ENCODE measurements around the gene DBP.

Gene DBP

GRCh38 chr19:48638831-48639381, 1.7 kb upstream of the DBP start:
- peak overlapping the region; percentile 40 for H3K9ac ChIP-seq (ENCODE audit: low read length)
- H3K36me3 ChIP-seq (ENCODE audit: control insufficient read depth, insufficient read depth, low read length) = no peaks in the 10 kb centered on the region
- peaks cover 21% of the 10 kb centered on the region for H3K27me3 ChIP-seq (ENCODE audit: control insufficient read depth, insufficient read depth, low read length)
- no peaks in the 10 kb centered on the region for H3K9me3 ChIP-seq (ENCODE audit: control insufficient read depth, insufficient read depth, low read depth, low read length)
- peak overlapping the region; percentile 54 for H3K4me3 ChIP-seq (ENCODE audit: low read depth, low read length)
- no peak overlapping the region for H3K27ac ChIP-seq (ENCODE audit: low read depth, low read length)
- peaks cover 39% of the 10 kb centered on the region for H3K4me1 ChIP-seq (ENCODE audit: control insufficient read depth, insufficient read depth, low read length)

DNA sequence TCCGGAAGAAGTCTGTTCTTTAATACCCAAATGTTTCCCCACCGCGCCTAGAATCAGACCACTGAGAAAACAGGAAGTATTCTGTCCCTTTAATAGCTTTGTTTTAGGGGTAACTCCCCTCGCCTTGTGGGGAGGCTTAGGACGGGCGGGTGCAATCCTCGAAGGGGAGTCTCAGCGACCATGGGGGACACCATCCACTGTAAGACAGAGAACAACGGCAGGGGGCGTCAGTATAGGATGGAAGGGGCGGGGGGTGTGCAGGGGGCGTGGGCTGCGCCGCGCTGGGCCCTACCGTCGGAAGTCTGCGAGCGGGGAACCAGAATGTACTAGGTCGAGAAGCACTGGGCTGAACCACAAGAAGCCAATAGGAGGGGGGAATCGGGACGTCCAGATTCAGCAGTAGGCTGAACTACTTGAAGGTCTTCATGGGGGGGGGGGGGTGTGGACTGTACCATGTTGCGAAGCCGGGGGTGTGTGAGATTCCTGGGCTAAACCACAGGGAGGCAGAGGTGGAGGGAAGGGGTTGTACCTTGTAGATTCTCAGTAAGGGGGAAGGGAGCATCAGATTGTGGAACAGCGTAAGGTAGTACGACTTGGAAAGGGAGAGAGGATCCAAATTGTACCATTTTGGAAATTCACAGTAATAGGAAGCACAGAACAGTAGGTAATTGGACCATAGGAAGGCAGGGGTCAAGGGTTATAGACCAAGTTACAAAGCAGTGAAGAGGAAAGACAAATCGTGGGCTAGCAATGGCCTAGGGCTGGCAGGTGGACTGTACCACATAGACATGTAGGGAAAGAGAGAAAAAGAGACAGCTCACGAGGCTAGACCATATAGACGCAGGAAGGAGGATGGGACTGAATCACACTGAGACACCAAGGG, 1.0 kb upstream of the DBP start:
- H3K27ac ChIP-seq (ENCODE audit: low read depth, low read length) = peak overlapping the region; percentile 76
- H3K9ac ChIP-seq (ENCODE audit: low read length) = peak overlapping the region; percentile 62
- H3K4me3 ChIP-seq (ENCODE audit: low read depth, low read length) = peak overlapping the region; percentile 61
- H3K4me1 ChIP-seq (ENCODE audit: control insufficient read depth, insufficient read depth, low read length) = peaks cover 47% of the 10 kb centered on the region
- H3K27me3 ChIP-seq (ENCODE audit: control insufficient read depth, insufficient read depth, low read length) = peaks cover 21% of the 10 kb centered on the region
- H3K36me3 ChIP-seq (ENCODE audit: control insufficient read depth, insufficient read depth, low read length) = no peaks in the 10 kb centered on the region
- H3K9me3 ChIP-seq (ENCODE audit: control insufficient read depth, insufficient read depth, low read depth, low read length) = no peaks in the 10 kb centered on the region

DNA sequence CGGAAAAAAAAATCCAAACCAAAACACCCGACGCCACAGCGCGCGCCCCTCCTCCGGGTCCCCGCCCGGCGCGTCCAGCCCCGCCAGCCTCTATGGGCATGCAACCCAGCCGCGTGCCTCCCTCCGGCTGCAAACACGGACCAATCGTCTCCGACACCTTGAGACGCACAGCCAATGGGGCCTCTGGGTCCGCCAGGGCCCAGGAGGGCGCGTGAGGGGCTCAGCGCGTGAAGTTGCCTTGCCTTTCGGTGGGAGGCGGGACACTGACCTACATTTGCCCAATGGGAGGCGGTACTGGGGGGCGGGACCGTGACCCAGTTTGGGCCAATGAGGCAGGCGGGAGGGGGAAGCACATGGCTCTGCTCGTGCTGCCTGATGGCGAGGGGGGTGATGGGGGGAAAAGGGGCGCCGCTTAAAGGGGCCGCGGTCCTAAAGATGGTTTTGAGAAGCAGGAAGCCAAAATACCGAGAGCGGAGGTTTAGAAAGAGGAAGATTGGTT, 319 bp upstream of the DBP start:
- peak overlapping the region; percentile 62 for H3K9ac ChIP-seq (ENCODE audit: low read length)
- H3K27ac ChIP-seq (ENCODE audit: low read depth, low read length) = peak overlapping the region; percentile 76
- H3K4me1 ChIP-seq (ENCODE audit: control insufficient read depth, insufficient read depth, low read length) = peaks cover 52% of the 10 kb centered on the region

DNA sequence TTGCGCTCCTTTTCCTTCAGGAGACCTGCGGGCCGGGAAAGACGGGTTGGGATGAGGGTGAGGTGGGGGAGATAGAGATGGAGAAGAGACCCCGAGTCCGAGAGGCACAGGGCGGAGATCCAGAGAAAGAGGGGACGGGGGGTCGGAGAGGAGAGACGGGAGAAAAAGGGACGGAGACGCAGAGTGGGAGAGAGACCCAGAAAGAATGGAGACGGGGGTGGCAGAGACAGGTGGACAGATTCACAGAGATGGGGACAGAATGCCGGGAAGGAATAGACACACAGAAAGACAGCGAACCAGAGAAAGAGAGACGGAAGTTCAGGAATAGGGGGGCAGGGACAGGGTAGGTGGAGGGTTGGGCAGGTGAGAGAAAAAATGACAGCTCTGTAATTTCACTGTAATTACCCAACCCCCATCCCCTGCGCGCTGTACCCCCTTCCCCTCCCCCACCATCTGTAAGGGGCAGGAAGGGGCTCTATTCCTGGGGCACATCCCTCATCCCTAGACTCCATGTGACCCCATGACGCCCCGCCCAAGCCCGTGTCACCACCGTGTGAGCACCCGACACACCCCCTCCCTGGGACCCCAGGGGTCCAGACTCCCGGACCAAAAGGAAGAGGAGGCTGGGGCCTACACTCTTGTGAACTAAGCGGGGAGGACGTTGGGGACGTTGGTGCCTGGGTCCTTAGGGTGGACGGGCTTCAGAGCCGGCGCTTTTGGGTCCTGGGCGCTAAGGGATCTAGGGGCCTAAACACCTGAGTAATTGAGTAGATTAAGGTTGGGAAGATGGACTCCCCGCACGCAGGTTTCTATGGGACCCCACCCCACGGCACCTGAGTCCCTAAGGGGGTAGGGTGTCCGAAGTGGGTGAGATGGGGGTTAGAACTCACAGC, 967 bp downstream of the DBP start:
- H3K27ac ChIP-seq (ENCODE audit: low read depth, low read length) = no peak overlapping the region
- H3K27me3 ChIP-seq (ENCODE audit: control insufficient read depth, insufficient read depth, low read length) = peaks cover 21% of the 10 kb centered on the region
- H3K36me3 ChIP-seq (ENCODE audit: control insufficient read depth, insufficient read depth, low read length) = no peaks in the 10 kb centered on the region
- peaks cover 56% of the 10 kb centered on the region for H3K4me1 ChIP-seq (ENCODE audit: control insufficient read depth, insufficient read depth, low read length)
- no peak overlapping the region for H3K9ac ChIP-seq (ENCODE audit: low read length)
- H3K4me3 ChIP-seq (ENCODE audit: low read depth, low read length) = peak overlapping the region; percentile 68
- H3K9me3 ChIP-seq (ENCODE audit: control insufficient read depth, insufficient read depth, low read depth, low read length) = no peaks in the 10 kb centered on the region

More for the DNA sequence above, 319 bp upstream of the DBP start:
- Histone ChIP-seq H3K36me3 (ENCODE audit: control insufficient read depth, insufficient read depth, low read length) (no peaks in the 10 kb centered on the region), H3K27me3 (ENCODE audit: control insufficient read depth, insufficient read depth, low read length) (peaks cover 21% of the 10 kb centered on the region), H3K4me3 (ENCODE audit: low read depth, low read length) (peak overlapping the region; percentile 68), H3K9me3 (ENCODE audit: control insufficient read depth, insufficient read depth, low read depth, low read length) (no peaks in the 10 kb centered on the region)

DNA sequence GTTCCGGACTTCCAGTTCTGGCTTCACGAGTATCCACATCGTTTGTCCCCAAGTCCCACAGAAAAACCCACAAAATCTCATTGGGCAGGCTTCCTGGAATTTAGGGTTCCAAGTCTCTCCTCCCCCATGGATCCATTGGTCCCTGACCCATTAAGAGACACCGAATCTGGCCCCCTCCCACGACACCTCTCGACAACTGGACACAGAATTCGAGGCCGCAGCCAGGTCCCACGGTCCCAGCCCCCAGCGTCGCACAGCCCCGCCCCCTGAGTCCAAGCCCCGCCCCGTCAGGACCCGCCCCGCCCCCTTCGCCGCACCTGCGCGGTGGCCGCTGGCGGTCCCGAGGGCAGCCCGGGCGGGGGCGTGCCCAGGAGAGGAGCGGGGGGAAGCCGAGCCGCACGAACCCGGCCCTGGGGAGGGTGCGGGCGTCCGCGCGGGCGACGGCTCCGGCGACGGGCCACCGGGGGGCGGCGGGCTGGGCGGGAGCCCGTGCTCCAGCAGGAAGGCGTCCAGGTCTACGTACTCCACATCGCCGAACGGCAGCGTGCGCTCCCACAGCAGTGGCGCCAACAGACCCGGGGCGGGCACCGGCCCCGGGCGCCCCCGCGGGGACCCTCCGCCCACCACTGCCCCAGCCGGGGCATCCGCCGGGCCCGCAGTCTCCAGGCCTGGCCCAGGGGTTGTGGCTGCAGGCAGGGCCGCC, 1.8 kb downstream of the DBP start:
- H3K9me3 ChIP-seq (ENCODE audit: control insufficient read depth, insufficient read depth, low read depth, low read length) = no peaks in the 10 kb centered on the region
- no peak overlapping the region for H3K27ac ChIP-seq (ENCODE audit: low read depth, low read length)
- H3K4me3 ChIP-seq (ENCODE audit: low read depth, low read length) = peak overlapping the region; percentile 68
- H3K27me3 ChIP-seq (ENCODE audit: control insufficient read depth, insufficient read depth, low read length) = peaks cover 21% of the 10 kb centered on the region
- no peak overlapping the region for H3K9ac ChIP-seq (ENCODE audit: low read length)
- H3K4me1 ChIP-seq (ENCODE audit: control insufficient read depth, insufficient read depth, low read length) = peaks cover 60% of the 10 kb centered on the region
- H3K36me3 ChIP-seq (ENCODE audit: control insufficient read depth, insufficient read depth, low read length) = no peaks in the 10 kb centered on the region

DNA sequence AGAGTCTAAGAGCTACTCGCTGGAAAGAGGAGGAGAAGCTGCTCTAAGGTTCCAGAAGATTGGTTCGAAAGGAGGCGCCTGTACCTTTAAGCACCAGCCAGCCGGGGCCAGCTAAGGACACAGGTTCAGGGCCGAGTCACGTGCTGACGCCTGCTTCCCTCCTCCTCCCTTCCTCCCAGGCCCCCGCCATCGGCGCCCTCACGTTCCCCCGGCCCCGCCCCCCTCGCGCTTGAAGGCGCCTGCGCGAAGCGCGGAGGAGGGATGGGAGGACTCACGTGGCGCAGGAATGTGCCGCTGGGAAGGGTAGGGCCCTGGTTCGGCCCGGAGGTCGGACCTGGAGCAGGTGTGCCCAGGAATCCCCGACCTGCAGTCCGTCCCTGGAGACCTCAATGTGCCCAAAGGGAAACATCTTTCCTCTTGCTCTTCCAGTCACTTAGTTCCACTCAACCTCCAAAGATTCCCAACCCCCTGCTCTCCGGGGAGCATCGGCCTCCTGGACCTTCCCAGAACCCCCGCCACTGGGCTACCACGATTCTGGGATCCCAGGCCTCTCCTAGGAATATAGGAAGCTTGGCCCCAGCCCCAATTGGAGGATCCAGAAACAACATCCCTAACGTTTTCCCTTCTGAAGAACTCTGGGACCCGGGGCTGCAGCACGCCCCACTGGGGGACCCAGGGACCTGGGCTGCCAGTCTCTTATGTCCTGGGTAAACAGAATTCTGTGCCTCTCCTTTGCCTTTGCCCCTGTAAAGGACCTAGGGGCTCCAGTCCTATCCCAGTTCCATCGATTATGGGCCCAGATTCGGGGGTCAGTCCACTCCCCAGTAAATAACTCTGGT, 2.5 kb downstream of the DBP start:
- H3K4me1 ChIP-seq (ENCODE audit: control insufficient read depth, insufficient read depth, low read length) = peaks cover 55% of the 10 kb centered on the region

GRCh38 chr19:48634036-48634342, 3.2 kb downstream of the DBP start:
- H3K36me3 ChIP-seq (ENCODE audit: control insufficient read depth, insufficient read depth, low read length) = no peaks in the 10 kb centered on the region
- H3K27me3 ChIP-seq (ENCODE audit: control insufficient read depth, insufficient read depth, low read length) = peaks cover 17% of the 10 kb centered on the region
- H3K4me3 ChIP-seq (ENCODE audit: low read depth, low read length) = peak overlapping the region; percentile 34
- no peak overlapping the region for H3K27ac ChIP-seq (ENCODE audit: low read depth, low read length)
- peaks cover 52% of the 10 kb centered on the region for H3K4me1 ChIP-seq (ENCODE audit: control insufficient read depth, insufficient read depth, low read length)
- no peaks in the 10 kb centered on the region for H3K9me3 ChIP-seq (ENCODE audit: control insufficient read depth, insufficient read depth, low read depth, low read length)
- H3K9ac ChIP-seq (ENCODE audit: low read length) = no peak overlapping the region

More for the DNA sequence above, 2.5 kb downstream of the DBP start:
- Histone ChIP-seq H3K27ac (ENCODE audit: low read depth, low read length) (no peak overlapping the region), H3K36me3 (ENCODE audit: control insufficient read depth, insufficient read depth, low read length) (no peaks in the 10 kb centered on the region), H3K27me3 (ENCODE audit: control insufficient read depth, insufficient read depth, low read length) (peaks cover 17% of the 10 kb centered on the region), H3K4me3 (ENCODE audit: low read depth, low read length) (peak overlapping the region; percentile 44), H3K9ac (ENCODE audit: low read length) (no peak overlapping the region), H3K9me3 (ENCODE audit: control insufficient read depth, insufficient read depth, low read depth, low read length) (no peaks in the 10 kb centered on the region)

DNA sequence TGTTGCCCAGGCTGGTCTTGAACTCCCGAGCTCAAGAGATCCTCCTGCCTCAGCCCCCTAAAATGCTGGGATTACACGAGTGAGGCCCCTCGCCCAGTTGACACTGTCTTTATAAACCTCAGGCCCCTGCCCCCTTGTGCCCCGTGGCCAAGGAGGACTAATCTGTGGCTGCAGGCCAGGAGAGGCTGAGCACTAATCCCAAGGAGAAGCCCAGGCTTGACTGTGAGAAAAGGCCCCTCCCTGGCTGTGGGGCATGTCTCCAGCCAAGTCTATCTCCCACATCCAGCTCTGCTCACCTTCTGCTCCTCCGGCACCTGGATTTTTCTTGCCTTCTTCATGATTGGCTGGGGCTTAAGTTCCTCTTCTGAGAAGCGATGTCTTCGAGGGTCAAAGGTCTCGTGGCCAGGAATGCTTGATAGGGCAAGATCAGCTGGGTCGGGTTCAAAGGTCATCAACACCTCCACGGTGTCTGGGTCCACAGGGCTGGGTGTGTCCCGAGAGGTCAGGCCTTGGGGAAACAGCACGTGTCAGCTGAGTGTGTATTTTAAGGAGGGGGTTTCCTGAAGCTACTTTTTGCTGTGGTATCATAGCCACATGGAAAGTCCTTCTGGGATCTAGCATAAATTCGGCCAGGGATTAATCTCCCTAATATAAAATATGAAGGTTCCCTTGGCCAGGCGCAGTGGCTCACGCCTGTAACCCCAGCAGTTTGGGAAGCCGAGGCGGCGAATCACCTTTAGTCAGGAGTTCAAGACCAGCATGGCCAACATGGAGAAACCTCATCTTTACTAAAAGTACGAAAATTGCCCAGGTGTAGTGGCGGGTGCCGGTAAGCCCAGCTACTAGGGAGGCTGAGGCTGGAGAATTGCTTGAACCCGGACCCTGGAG, 3.8 kb downstream of the DBP start:
- Histone ChIP-seq H3K9ac (ENCODE audit: low read length) (no peak overlapping the region), H3K4me1 (ENCODE audit: control insufficient read depth, insufficient read depth, low read length) (peaks cover 47% of the 10 kb centered on the region), H3K9me3 (ENCODE audit: control insufficient read depth, insufficient read depth, low read depth, low read length) (no peaks in the 10 kb centered on the region), H3K4me3 (ENCODE audit: low read depth, low read length) (peak overlapping the region; percentile 34; the same call in 1 of the 2 replicates), H3K36me3 (ENCODE audit: control insufficient read depth, insufficient read depth, low read length) (no peaks in the 10 kb centered on the region), H3K27me3 (ENCODE audit: control insufficient read depth, insufficient read depth, low read length) (peaks cover 17% of the 10 kb centered on the region), H3K27ac (ENCODE audit: low read depth, low read length) (no peak overlapping the region)

DNA sequence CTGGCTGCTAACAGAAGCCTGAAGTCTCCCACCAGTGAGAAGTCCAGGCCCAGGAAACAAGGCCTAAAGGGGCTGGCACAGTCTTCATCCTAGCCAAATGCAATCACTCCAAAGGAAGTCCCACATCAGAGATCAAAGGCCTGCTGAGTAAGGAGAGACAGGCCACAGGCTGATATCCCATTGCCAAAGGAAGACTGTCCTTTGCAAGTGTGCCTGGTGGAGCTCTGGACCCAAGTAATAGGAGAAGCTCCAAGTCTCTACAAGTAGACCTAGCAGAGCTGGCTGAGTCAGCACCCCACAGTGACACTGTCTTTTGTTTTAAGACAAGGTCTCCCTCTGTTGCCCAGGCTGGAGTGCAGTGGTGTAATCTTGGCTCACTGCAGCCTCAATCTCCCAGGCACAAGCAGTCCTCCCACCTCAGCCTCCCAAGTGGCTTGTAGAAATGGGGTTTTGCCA, 4.5 kb downstream of the DBP start:
- H3K4me1 ChIP-seq (ENCODE audit: control insufficient read depth, insufficient read depth, low read length) = peaks cover 44% of the 10 kb centered on the region
- no peaks in the 10 kb centered on the region for H3K36me3 ChIP-seq (ENCODE audit: control insufficient read depth, insufficient read depth, low read length)
- no peaks in the 10 kb centered on the region for H3K9me3 ChIP-seq (ENCODE audit: control insufficient read depth, insufficient read depth, low read depth, low read length)
- peaks cover 17% of the 10 kb centered on the region for H3K27me3 ChIP-seq (ENCODE audit: control insufficient read depth, insufficient read depth, low read length)
- no peak overlapping the region for H3K9ac ChIP-seq (ENCODE audit: low read length)
- H3K4me3 ChIP-seq (ENCODE audit: low read depth, low read length) = no peak overlapping the region
- H3K27ac ChIP-seq (ENCODE audit: low read depth, low read length) = no peak overlapping the region

Data from HUES6 (cell line).